H9 (cell line): ENCODE measurements around the gene HLF. TPM values are rescaled to one million over a fixed set of nuclear protein-coding genes. Genes with fewer than 3 reads are reported as not detected.

Source experiments
- DNase-seq: peaks from one replicate; pipeline ENCODE4 v3.0.0-alpha.2; 2017
- H2AFZ ChIP-seq: one replicate; pipeline ENCODE4 v1.6.1; 2013; ENCODE audit warnings: mild to moderate bottlenecking, low read length, control low read depth, moderate library complexity
- H2AK5ac ChIP-seq: 2 replicates; pipeline ENCODE4 v1.6.1; 2013; ENCODE audit warnings: low read length, control low read depth, mixed read lengths; ENCODE audit not compliant: insufficient read length
- H2BK120ac ChIP-seq: one replicate; pipeline ENCODE4 v1.6.1; 2013; ENCODE audit warnings: low read depth, mild to moderate bottlenecking, low read length, control low read depth, inconsistent platforms; ENCODE audit not compliant: poor library complexity, severe bottlenecking
- H2BK12ac ChIP-seq: 2 replicates; pipeline ENCODE4 v1.6.1; 2013; ENCODE audit warnings: low read length, control low read depth, mixed read lengths, low read depth; ENCODE audit not compliant: insufficient read length
- H2BK15ac ChIP-seq: 2 replicates; pipeline ENCODE4 v1.6.1; 2013; ENCODE audit warnings: low read depth, low read length, control low read depth
- H2BK20ac ChIP-seq: one replicate; pipeline ENCODE4 v1.6.1; 2013; ENCODE audit warnings: low read depth, mild to moderate bottlenecking, low read length, control low read depth, inconsistent platforms; ENCODE audit not compliant: poor library complexity, severe bottlenecking
- H2BK5ac ChIP-seq: 2 replicates; pipeline ENCODE4 v1.6.1; 2013; ENCODE audit warnings: low read length, control low read depth, mixed read lengths; ENCODE audit not compliant: insufficient read length
- H3K14ac ChIP-seq: 2 replicates; pipeline ENCODE4 v1.6.1; 2013; ENCODE audit warnings: low read length, control low read depth; ENCODE audit not compliant: insufficient read depth
- H3K18ac ChIP-seq: 2 replicates; pipeline ENCODE4 v1.6.1; 2013; ENCODE audit warnings: low read depth, mild to moderate bottlenecking, mixed read lengths, low read length, control low read depth; ENCODE audit not compliant: insufficient read length
- H3K23ac ChIP-seq: 2 replicates; pipeline ENCODE4 v1.6.1; 2013; ENCODE audit warnings: low read length, control low read depth, mixed read lengths, low read depth; ENCODE audit not compliant: insufficient read length
- H3K23me2 ChIP-seq: 2 replicates; pipeline ENCODE4 v1.6.1; 2013; ENCODE audit warnings: low read depth, mild to moderate bottlenecking, mixed read lengths, low read length, control low read depth; ENCODE audit not compliant: insufficient read length, poor library complexity, severe bottlenecking
- H3K27ac ChIP-seq: 2 replicates; pipeline ENCODE4 v1.5.1; 2013; ENCODE audit warnings: low read length, control low read depth, mixed read lengths, low read depth; ENCODE audit not compliant: insufficient read length
- H3K27me3 ChIP-seq: 2 replicates; pipeline ENCODE4 v1.6.1; 2013; ENCODE audit warnings: low read length, control low read depth, inconsistent platforms; ENCODE audit not compliant: insufficient read depth
- H3K4ac ChIP-seq: 2 replicates; pipeline ENCODE4 v1.6.1; 2013; ENCODE audit warnings: low read depth, mild to moderate bottlenecking, control low read depth, inconsistent platforms, low read length, moderate library complexity
- H3K4me1 ChIP-seq: 2 replicates; pipeline ENCODE4 v1.6.1; 2013; ENCODE audit warnings: low read length, control low read depth, inconsistent platforms; ENCODE audit not compliant: insufficient read depth
- H3K4me2 ChIP-seq: 2 replicates; pipeline ENCODE4 v1.6.1; 2013; ENCODE audit warnings: low read length, control low read depth, mixed read lengths; ENCODE audit not compliant: insufficient read length, insufficient read depth
- H3K56ac ChIP-seq: 2 replicates; pipeline ENCODE4 v1.6.1; 2013; ENCODE audit warnings: low read depth, mild to moderate bottlenecking, mixed read lengths, low read length, control low read depth; ENCODE audit not compliant: insufficient read length
- H3K79me1 ChIP-seq: 2 replicates; pipeline ENCODE4 v1.6.1; 2013; ENCODE audit warnings: low read depth, mild to moderate bottlenecking, moderate library complexity, low read length, control low read depth, inconsistent platforms; ENCODE audit not compliant: insufficient read depth, poor library complexity, severe bottlenecking
- H3K79me2 ChIP-seq: 2 replicates; pipeline ENCODE4 v1.6.1; 2013; ENCODE audit warnings: low read length, control low read depth, inconsistent platforms; ENCODE audit not compliant: insufficient read depth
- H3K9ac ChIP-seq: 2 replicates; pipeline ENCODE4 v1.6.1; 2013; ENCODE audit warnings: low read length, control low read depth, mixed read lengths; ENCODE audit not compliant: insufficient read length; ENCODE audit errors: extremely low read depth
- H3K9me3 ChIP-seq: one replicate; pipeline ENCODE4 v1.6.1; 2013; ENCODE audit warnings: low read depth, low read length, inconsistent platforms; ENCODE audit not compliant: control insufficient read depth
- H3T11ph ChIP-seq: one replicate; pipeline ENCODE4 v1.6.1; 2013; ENCODE audit warnings: mild to moderate bottlenecking, low read length, control low read depth, inconsistent platforms
- H4K20me1 ChIP-seq: one replicate; pipeline ENCODE4 v1.6.1; 2013; ENCODE audit not compliant: control insufficient read depth, insufficient read length, insufficient read depth
- H4K5ac ChIP-seq: 2 replicates; pipeline ENCODE4 v1.6.1; 2013; ENCODE audit warnings: low read depth, mild to moderate bottlenecking, mixed read lengths, low read length, control low read depth; ENCODE audit not compliant: insufficient read length
- H4K8ac ChIP-seq: replicated peaks from 2 replicates; pipeline ENCODE4 v1.6.1; 2013; ENCODE audit warnings: low read length, control low read depth, mixed read lengths, low read depth; ENCODE audit not compliant: insufficient read length
- H4K91ac ChIP-seq: 2 replicates; pipeline ENCODE4 v1.6.1; 2013; ENCODE audit warnings: low read depth, mild to moderate bottlenecking, moderate library complexity, mixed read lengths, low read length, control low read depth; ENCODE audit not compliant: insufficient read length
- H3K27ac Mint-ChIP-seq, 3 experiments: 2 replicates in 2 of 3; 3 replicates in 1 of 3; pipeline ENCODE4 v1.8.0; 2020 to 2021; ENCODE audit warnings: mixed read lengths in 3 of 3, mild to moderate bottlenecking in 1 of 3, moderate library complexity in 1 of 3
- H3K27me3 Mint-ChIP-seq: 2 replicates; pipeline ENCODE4 v1.8.0; 2021; ENCODE audit warnings: low read depth, mild to moderate bottlenecking, moderate library complexity, mixed read lengths
- H3K36me3 Mint-ChIP-seq, 3 experiments: 2 replicates in 2 of 3; 3 replicates in 1 of 3; pipeline ENCODE4 v1.8.0; 2020 to 2021; ENCODE audit warnings: low read depth in 3 of 3, mixed read lengths in 3 of 3; ENCODE audit not compliant: insufficient read depth in 1 of 3
- H3K4me1 Mint-ChIP-seq, 2 experiments: 2 replicates each; pipeline ENCODE4 v1.8.0; 2020; ENCODE audit warnings: mixed read lengths in 2 of 2
- H3K4me3 Mint-ChIP-seq, 2 experiments: 2 replicates in 1 of 2; 3 replicates in 1 of 2; pipeline ENCODE4 v1.8.0; 2020 to 2021; ENCODE audit warnings: mild to moderate bottlenecking in 2 of 2, mixed read lengths in 2 of 2, moderate library complexity in 1 of 2
- H3K9me3 Mint-ChIP-seq, 2 experiments: 2 replicates in 1 of 2; 3 replicates in 1 of 2; pipeline ENCODE4 v1.8.0; 2020; ENCODE audit warnings: mild to moderate bottlenecking in 2 of 2, mixed read lengths in 2 of 2, moderate library complexity in 1 of 2
- CTCF ChIP-seq: fragments of 200-600 bp; sonication (generic); conservative IDR thresholded peaks from 3 replicates; pipeline ENCODE4 v1.8.0; 2021; ENCODE audit warnings: antibody characterized with exemption, mild to moderate bottlenecking
- WGBS: extraction: QIAGEN DNeasy Blood & Tissue Kit; methylation state at CpG from one replicate; pipeline ENCODE4 v1.1.7; 2013; ENCODE audit warnings: missing lambda C conversion rate, low lambda C conversion rate, mixed read lengths; ENCODE audit not compliant: insufficient read length; ENCODE audit errors: extremely low coverage; 5-methylcytosine and 5-hydroxymethylcytosine counted together
- total RNA-seq: library from RNA; stranded (reverse); gene quantifications from 2 replicates; pipeline ENCODE4 v1.2.1, GENCODE V29; 2021

The HLF gene
- total RNA-seq, 1 experiment from 2014 or later = 0.17 TPM

- Histone ChIP-seq H3K4me1 (no peaks in the 10 kb centered on the region), H4K20me1 (no peaks in the 10 kb centered on the region), H4K5ac (no peak overlapping the region), H2BK20ac (no peak overlapping the region), H4K8ac (no peak overlapping the region), H4K91ac (no peak overlapping the region), H3T11ph (no peak overlapping the region), H3K9me3 (no peaks in the 10 kb centered on the region), H3K4ac (no peak overlapping the region), H3K27me3 (no peaks in the 10 kb centered on the region), H2BK15ac (no peak overlapping the region), H3K79me1 (no peaks in the 10 kb centered on the region), H3K14ac (no peak overlapping the region), H2AFZ (no peak overlapping the region), H3K79me2 (no peaks in the 10 kb centered on the region), H2BK5ac (no peak overlapping the region), H2BK12ac (no peak overlapping the region), H3K4me2 (no peak overlapping the region), H3K23me2 (no peaks in the 10 kb centered on the region), H3K23ac (no peak overlapping the region), H2AK5ac (no peak overlapping the region), H3K9ac (no peak overlapping the region), H2BK120ac (no peak overlapping the region), H3K56ac (no peak overlapping the region), H3K18ac (no peak overlapping the region), H3K27ac (no peak overlapping the region)
- Mint-ChIP-seq H3K4me3 (no peak overlapping the region), H3K27ac (no peak overlapping the region; a peak in 1 of 7 replicates), H3K27me3 (peaks cover 16% of the 10 kb centered on the region), H3K4me1 (no peaks in the 10 kb centered on the region), H3K9me3 (no peaks in the 10 kb centered on the region), H3K36me3 (no peaks in the 10 kb centered on the region)
- no peak for TF ChIP-seq CTCF
- DNase-seq = no peak
- WGBS = no CpG with 5 or more reads among the region's 7 CpGs
These were observed 9.8 kb downstream of the HLF start for GRCh38 chr17:55274355-55275255.
